IgD-negative memory B cell (primary cell): ENCODE measurements around the gene FHAD1. TPM values are rescaled to one million over a fixed set of nuclear protein-coding genes. Genes with fewer than 3 reads are reported as not detected.

ENCODE experiments used
- H3K27ac Mint-ChIP-seq, 3 donors: one replicate each; pipeline ENCODE4 v1.8.0; 2020 to 2022; ENCODE audit warnings: mild to moderate bottlenecking in 3 of 3, mixed read lengths in 3 of 3, moderate library complexity in 1 of 3
- H3K27me3 Mint-ChIP-seq: one replicate; pipeline ENCODE4 v1.8.0; 2021; ENCODE audit warnings: mixed read lengths
- H3K36me3 Mint-ChIP-seq: one replicate; pipeline ENCODE4 v1.8.0; 2020; ENCODE audit warnings: mild to moderate bottlenecking, mixed read lengths
- H3K4me1 Mint-ChIP-seq, 3 donors: one replicate each; pipeline ENCODE4 v1.8.0; 2020 to 2022; ENCODE audit warnings: mixed read lengths in 3 of 3, mild to moderate bottlenecking in 1 of 3
- H3K4me3 Mint-ChIP-seq, 4 donors: one replicate each; pipeline ENCODE4 v1.8.0; 2020 to 2022; ENCODE audit warnings: mild to moderate bottlenecking in 4 of 4, mixed read lengths in 4 of 4, moderate library complexity in 3 of 4
- H3K9me3 Mint-ChIP-seq, 3 donors: one replicate each; pipeline ENCODE4 v1.8.0; 2020 to 2021; ENCODE audit warnings: mixed read lengths in 3 of 3, mild to moderate bottlenecking in 1 of 3
- polyA plus RNA-seq: library from polyadenylated mRNA; unstranded; fragments of 300-500 nt; fragmentation: Illumina TruSeq; gene quantifications from one replicate; pipeline ENCODE4 v1.2.3, GENCODE V29; 2021

FHAD1 gene
- polyA plus RNA-seq, 1 donor from 2014 or later, result not detected

- Mint-ChIP-seq H3K27me3 (peaks cover 13% of the 10 kb centered on the region), H3K36me3 (no peaks in the 10 kb centered on the region), H3K9me3 (no peaks in the 10 kb centered on the region), H3K27ac (no peak overlapping the region), H3K4me3 (no peak overlapping the region), H3K4me1 (peaks cover 5 to 8% (median 7%) of the 10 kb centered on the region in 3 donors)
Measured at GRCh38 chr1:15225461-15225860, 21.6 kb upstream of the FHAD1 start.

- Mint-ChIP-seq H3K36me3 (no peaks in the 10 kb centered on the region), H3K27me3 (peaks cover 7% of the 10 kb centered on the region), H3K4me1 (peaks cover 5 to 13% (median 12%) of the 10 kb centered on the region in 3 donors), H3K9me3 (no peaks in the 10 kb centered on the region), H3K27ac (no peak overlapping the region), H3K4me3 (no peak overlapping the region)
Measured at GRCh38 chr1:15226388-15227255, 20.4 kb upstream of the FHAD1 start.

- Mint-ChIP-seq H3K4me3 (no peak overlapping the region), H3K4me1 (peaks cover 5 to 7% (median 7%) of the 10 kb centered on the region in 3 donors), H3K9me3 (no peaks in the 10 kb centered on the region), H3K27me3 (peaks cover under 1% of the 10 kb centered on the region), H3K27ac (peak overlapping the region in 1 of 3 donors; percentile 20), H3K36me3 (no peaks in the 10 kb centered on the region)
Measured at GRCh38 chr1:15229707-15230131, 17.3 kb upstream of the FHAD1 start.

GRCh38 chr1:15231714-15232201 is 15.3 kb upstream of the FHAD1 start:
- Mint-ChIP-seq H3K27ac (no peak overlapping the region), H3K4me1 (peaks cover 5 to 6% (median 5%) of the 10 kb centered on the region in 3 donors), H3K4me3 (no peak overlapping the region), H3K36me3 (no peaks in the 10 kb centered on the region), H3K27me3 (no peaks in the 10 kb centered on the region), H3K9me3 (no peaks in the 10 kb centered on the region)

- Mint-ChIP-seq H3K4me1 (peaks cover 5 to 6% (median 5%) of the 10 kb centered on the region in 3 donors), H3K27me3 (no peaks in the 10 kb centered on the region), H3K4me3 (no peak overlapping the region), H3K27ac (no peak overlapping the region), H3K9me3 (no peaks in the 10 kb centered on the region), H3K36me3 (peaks cover under 1% of the 10 kb centered on the region)
Measured at GRCh38 chr1:15233689-15234088, 13.3 kb upstream of the FHAD1 start.

GRCh38 chr1:15236321-15236721 is 10.7 kb upstream of the FHAD1 start:
- Mint-ChIP-seq H3K27me3 (peaks cover 6% of the 10 kb centered on the region), H3K27ac (no peak overlapping the region), H3K36me3 (peaks cover 1% of the 10 kb centered on the region), H3K4me1 (peaks cover 0 to 4% (median 3%) of the 10 kb centered on the region in 3 donors), H3K9me3 (no peaks in the 10 kb centered on the region), H3K4me3 (no peak overlapping the region)

- Mint-ChIP-seq H3K4me1 (no peaks in the 10 kb centered on the region), H3K4me3 (no peak overlapping the region), H3K27ac (no peak overlapping the region)
Measured at GRCh38 chr1:15236746-15237145, 10.3 kb upstream of the FHAD1 start.

GRCh38 chr1:15238789-15239188 is 8.2 kb upstream of the FHAD1 start:
- H3K36me3 Mint-ChIP-seq, result peaks cover 1% of the 10 kb centered on the region
- peaks cover 0 to 2% (median 0%) of the 10 kb centered on the region in 3 donors for H3K4me1 Mint-ChIP-seq
- H3K27ac Mint-ChIP-seq, result no peak overlapping the region
- H3K4me3 Mint-ChIP-seq, result no peak overlapping the region
- peaks cover 6% of the 10 kb centered on the region for H3K27me3 Mint-ChIP-seq
- H3K9me3 Mint-ChIP-seq, result no peaks in the 10 kb centered on the region

More at GRCh38 chr1:15236746-15237145, 10.3 kb upstream of the FHAD1 start:
- peaks cover 1% of the 10 kb centered on the region for H3K36me3 Mint-ChIP-seq
- peaks cover 6% of the 10 kb centered on the region for H3K27me3 Mint-ChIP-seq
- no peaks in the 10 kb centered on the region for H3K9me3 Mint-ChIP-seq

GRCh38 chr1:15242766-15243165 is 4.3 kb upstream of the FHAD1 start:
- Mint-ChIP-seq H3K4me3 (no peak overlapping the region), H3K27ac (no peak overlapping the region), H3K4me1 (peaks cover 5 to 8% (median 6%) of the 10 kb centered on the region in 3 donors), H3K27me3 (peaks cover 23% of the 10 kb centered on the region), H3K9me3 (peaks cover 0 to 8% (median 5%) of the 10 kb centered on the region in 3 donors), H3K36me3 (peaks cover 1% of the 10 kb centered on the region)

GRCh38 chr1:15243275-15244043 is 3.6 kb upstream of the FHAD1 start:
- Mint-ChIP-seq H3K27ac (no peak overlapping the region), H3K4me3 (no peak overlapping the region), H3K4me1 (peaks cover 5 to 9% (median 6%) of the 10 kb centered on the region in 3 donors), H3K9me3 (peaks cover 0 to 8% (median 5%) of the 10 kb centered on the region in 3 donors), H3K36me3 (peaks cover 1% of the 10 kb centered on the region), H3K27me3 (peaks cover 26% of the 10 kb centered on the region)

- peaks cover 6 to 9% (median 7%) of the 10 kb centered on the region in 3 donors for H3K4me1 Mint-ChIP-seq
- H3K27ac Mint-ChIP-seq, result no peak overlapping the region
- H3K36me3 Mint-ChIP-seq, result no peaks in the 10 kb centered on the region
- peaks cover 0 to 8% (median 5%) of the 10 kb centered on the region in 3 donors for H3K9me3 Mint-ChIP-seq
- peaks cover 33% of the 10 kb centered on the region for H3K27me3 Mint-ChIP-seq
- H3K4me3 Mint-ChIP-seq, result peak overlapping the region in 1 of 4 donors; percentile 78
Measured at GRCh38 chr1:15244813-15245212, 2.2 kb upstream of the FHAD1 start.

GRCh38 chr1:15245593-15246360 is 1.2 kb upstream of the FHAD1 start:
- Mint-ChIP-seq H3K36me3 (no peaks in the 10 kb centered on the region), H3K9me3 (peaks cover 0 to 8% (median 5%) of the 10 kb centered on the region in 3 donors), H3K4me1 (peaks cover 6 to 9% (median 7%) of the 10 kb centered on the region in 3 donors), H3K27ac (no peak overlapping the region), H3K4me3 (peak overlapping the region in 1 of 4 donors; percentile 77), H3K27me3 (peaks cover 35% of the 10 kb centered on the region)

GRCh38 chr1:15248216-15248615 is 1.2 kb downstream of the FHAD1 start:
- Mint-ChIP-seq H3K27ac (no peak overlapping the region), H3K4me1 (peaks cover 6 to 13% (median 8%) of the 10 kb centered on the region in 3 donors), H3K4me3 (no peak overlapping the region), H3K27me3 (peaks cover 32% of the 10 kb centered on the region), H3K9me3 (peaks cover 0 to 8% (median 5%) of the 10 kb centered on the region in 3 donors), H3K36me3 (no peaks in the 10 kb centered on the region)

GRCh38 chr1:15249081-15249480 is 2.1 kb downstream of the FHAD1 start:
- peaks cover 32% of the 10 kb centered on the region for H3K27me3 Mint-ChIP-seq
- peaks cover 6 to 13% (median 9%) of the 10 kb centered on the region in 3 donors for H3K4me1 Mint-ChIP-seq
- H3K9me3 Mint-ChIP-seq, result peaks cover 0 to 8% (median 5%) of the 10 kb centered on the region in 3 donors
- no peak overlapping the region for H3K27ac Mint-ChIP-seq
- no peaks in the 10 kb centered on the region for H3K36me3 Mint-ChIP-seq
- no peak overlapping the region for H3K4me3 Mint-ChIP-seq
